Esophagus muscularis mucosa (tissue), 4 donors: Measurements from ENCODE around the gene COL27A1.

Source experiments
- EP300 ChIP-seq: sonication (generic); formaldehyde crosslinking; IDR thresholded peaks from one replicate; pipeline ENCODE4 v1.6.1; 2017; ENCODE audit warnings: antibody characterized with exemption
- POLR2A ChIP-seq: fragments of 450-650 bp; IDR thresholded peaks from one replicate; pipeline ENCODE4 v1.6.1; 2017; ENCODE audit warnings: antibody characterized with exemption, moderate library complexity, mild to moderate bottlenecking, low read depth
- POLR2AphosphoS5 ChIP-seq, 2 donors: sonication (generic); formaldehyde crosslinking; IDR thresholded peaks; one replicate each; pipeline ENCODE4 v1.6.1; 2017; ENCODE audit warnings: antibody characterized with exemption in 2 of 2
- TF ChIP-seq, protein P1 (sequence below), 3 experiments: fragments of 200-600 bp in 2 of 3; fragments of 450-650 bp in 1 of 3; sonication (generic) in 2 of 3; IDR thresholded peaks; one replicate each; pipeline ENCODE4 v1.5.1; 2017 to 2019; ENCODE audit warnings: antibody characterized with exemption in 3 of 3, mild to moderate bottlenecking in 2 of 3, moderate library complexity in 1 of 3

GRCh38 chr9:114258218-114258617 lies 102.9 kb downstream of the COL27A1 start:
- TF ChIP-seq, protein P1, sequence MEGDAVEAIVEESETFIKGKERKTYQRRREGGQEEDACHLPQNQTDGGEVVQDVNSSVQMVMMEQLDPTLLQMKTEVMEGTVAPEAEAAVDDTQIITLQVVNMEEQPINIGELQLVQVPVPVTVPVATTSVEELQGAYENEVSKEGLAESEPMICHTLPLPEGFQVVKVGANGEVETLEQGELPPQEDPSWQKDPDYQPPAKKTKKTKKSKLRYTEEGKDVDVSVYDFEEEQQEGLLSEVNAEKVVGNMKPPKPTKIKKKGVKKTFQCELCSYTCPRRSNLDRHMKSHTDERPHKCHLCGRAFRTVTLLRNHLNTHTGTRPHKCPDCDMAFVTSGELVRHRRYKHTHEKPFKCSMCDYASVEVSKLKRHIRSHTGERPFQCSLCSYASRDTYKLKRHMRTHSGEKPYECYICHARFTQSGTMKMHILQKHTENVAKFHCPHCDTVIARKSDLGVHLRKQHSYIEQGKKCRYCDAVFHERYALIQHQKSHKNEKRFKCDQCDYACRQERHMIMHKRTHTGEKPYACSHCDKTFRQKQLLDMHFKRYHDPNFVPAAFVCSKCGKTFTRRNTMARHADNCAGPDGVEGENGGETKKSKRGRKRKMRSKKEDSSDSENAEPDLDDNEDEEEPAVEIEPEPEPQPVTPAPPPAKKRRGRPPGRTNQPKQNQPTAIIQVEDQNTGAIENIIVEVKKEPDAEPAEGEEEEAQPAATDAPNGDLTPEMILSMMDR (IDR thresholded peaks at IDR 0.05) = no peak
- TF ChIP-seq POLR2AphosphoS5 (IDR thresholded peaks at IDR 0.05) (no peak), POLR2A (no peak), EP300 (no peak)
